RPMI8226 (cell line): ENCODE results near the gene GRIA3.

Experiments used
- DNase-seq: peaks from one replicate; pipeline ENCODE4 v3.0.0-alpha.2; 2015

GRIA3 gene

GRCh38 chrX:123199338-123199737, 15.3 kb downstream of the GRIA3 start:
- no peak for DNase-seq

- no peak for DNase-seq
Measured at GRCh38 chrX:123201720-123202119, 17.6 kb downstream of the GRIA3 start.

- DNase-seq: no peak
Measured at GRCh38 chrX:123202523-123202922, 18.4 kb downstream of the GRIA3 start.

- no peak for DNase-seq
Measured at GRCh38 chrX:123203772-123204171, 19.7 kb downstream of the GRIA3 start.

- DNase-seq: no peak
Measured at GRCh38 chrX:123206176-123206575, 22.1 kb downstream of the GRIA3 start.

GRCh38 chrX:123210252-123210651, 26.2 kb downstream of the GRIA3 start:
- DNase-seq: no peak

- no peak for DNase-seq
Measured at GRCh38 chrX:123215397-123216089, 31.5 kb downstream of the GRIA3 start.

GRCh38 chrX:123217077-123217476, 33.0 kb downstream of the GRIA3 start:
- DNase-seq: no peak

GRCh38 chrX:123217728-123218127, 33.6 kb downstream of the GRIA3 start:
- no peak for DNase-seq

GRCh38 chrX:123219916-123220315, 35.8 kb downstream of the GRIA3 start:
- DNase-seq: no peak

- no peak for DNase-seq
Measured at GRCh38 chrX:123222920-123223319, 38.8 kb downstream of the GRIA3 start.

- no peak for DNase-seq
Measured at GRCh38 chrX:123223409-123223808, 39.3 kb downstream of the GRIA3 start.

- no peak for DNase-seq
Measured at GRCh38 chrX:123223859-123224258, 39.8 kb downstream of the GRIA3 start.

- DNase-seq: no peak
Measured at GRCh38 chrX:123230798-123231197, 46.7 kb downstream of the GRIA3 start.

GRCh38 chrX:123236859-123237258, 52.8 kb downstream of the GRIA3 start:
- DNase-seq: no peak

GRCh38 chrX:123237271-123237670, 53.2 kb downstream of the GRIA3 start:
- DNase-seq: no peak

GRCh38 chrX:123254457-123254856, 70.4 kb downstream of the GRIA3 start:
- no peak for DNase-seq

GRCh38 chrX:123256378-123256777, 72.3 kb downstream of the GRIA3 start:
- no peak for DNase-seq

GRCh38 chrX:123260920-123261418, 76.9 kb downstream of the GRIA3 start:
- DNase-seq: no peak

GRCh38 chrX:123263270-123263669, 79.2 kb downstream of the GRIA3 start:
- DNase-seq: no peak

GRCh38 chrX:123263747-123264146, 79.7 kb downstream of the GRIA3 start:
- no peak for DNase-seq

GRCh38 chrX:123267220-123267619, 83.1 kb downstream of the GRIA3 start:
- no peak for DNase-seq

- DNase-seq: no peak
Measured at GRCh38 chrX:123271902-123272301, 87.8 kb downstream of the GRIA3 start.

GRCh38 chrX:123272630-123273029, 88.6 kb downstream of the GRIA3 start:
- no peak for DNase-seq

- DNase-seq: no peak
Measured at GRCh38 chrX:123274796-123275195, 90.7 kb downstream of the GRIA3 start.
